ENCODE measurements around the gene TMEM94.
"Not testable (repeated sequence)": the region's sequence is repeated elsewhere in the genome, so short reads cannot be mapped to it uniquely, and the experiment has no call there.

Gene TMEM94

DNA sequence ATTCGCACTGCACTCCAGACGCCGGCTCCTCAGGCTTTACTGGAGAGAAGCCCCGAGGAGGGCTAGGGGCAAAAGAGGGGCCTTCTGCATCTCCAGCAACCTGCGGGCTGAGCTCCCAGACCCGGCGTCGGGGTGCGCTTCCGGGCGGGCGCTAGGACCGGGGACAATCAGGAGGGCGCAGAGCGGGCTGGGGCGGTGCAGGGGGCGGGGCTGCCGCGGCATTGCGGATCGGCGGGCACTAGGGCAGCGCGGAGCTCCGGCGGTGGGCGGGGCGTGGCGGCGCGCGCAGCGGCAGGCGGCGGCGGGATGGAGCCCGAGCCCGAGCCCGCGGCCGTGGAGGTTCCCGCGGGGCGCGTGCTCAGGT is 59.8 kb downstream of the TMEM94 start, which contains the start of gene TSEN54:
TSS of gene TSEN54 (plus strand) at position 274 of the 364 bp plus-strand sequence. CDS start at position 307, 33 bp downstream.
- peaks cover 25% of the 10 kb centered on the region for H3K4me1 ChIP-seq (ENCODE audit: insufficient read depth, low read length)
- H3K9me3 ChIP-seq (ENCODE audit: low read length): no peaks in the 10 kb centered on the region
- no peaks in the 10 kb centered on the region for H3K27me3 ChIP-seq (ENCODE audit: insufficient read depth, low read length)
- peaks cover 41% of the 10 kb centered on the region for H3K36me3 ChIP-seq (ENCODE audit: insufficient read depth, low read length)
- H2AFZ ChIP-seq (ENCODE audit: low read depth, low read length): peak within 1 kb of the TSS; percentile 95
- H3K4me3 ChIP-seq (ENCODE audit: low read length): peak within 1 kb of the TSS; percentile 63

GRCh38 chr17:75516619-75517296 is 60.3 kb downstream of the TMEM94 start:
- Histone ChIP-seq H3K9me3 (ENCODE audit: low read length) (no peaks in the 10 kb centered on the region), H3K4me1 (ENCODE audit: insufficient read depth, low read length) (peaks cover 25% of the 10 kb centered on the region), H2AFZ (ENCODE audit: low read depth, low read length) (peak overlapping the region; percentile 54), H3K36me3 (ENCODE audit: insufficient read depth, low read length) (peaks cover 40% of the 10 kb centered on the region), H3K27me3 (ENCODE audit: insufficient read depth, low read length) (no peaks in the 10 kb centered on the region), H3K4me3 (ENCODE audit: low read length) (peak overlapping the region; percentile 63)

GRCh38 chr17:75517297-75517865 is 60.9 kb downstream of the TMEM94 start:
- peaks cover 22% of the 10 kb centered on the region for H3K4me1 ChIP-seq (ENCODE audit: insufficient read depth, low read length)
- H3K9me3 ChIP-seq (ENCODE audit: low read length): no peaks in the 10 kb centered on the region
- peaks cover 41% of the 10 kb centered on the region for H3K36me3 ChIP-seq (ENCODE audit: insufficient read depth, low read length)
- H3K4me3 ChIP-seq (ENCODE audit: low read length): peak overlapping the region; percentile 63
- no peaks in the 10 kb centered on the region for H3K27me3 ChIP-seq (ENCODE audit: insufficient read depth, low read length)
- peak overlapping the region; percentile 54 for H2AFZ ChIP-seq (ENCODE audit: low read depth, low read length)

DNA sequence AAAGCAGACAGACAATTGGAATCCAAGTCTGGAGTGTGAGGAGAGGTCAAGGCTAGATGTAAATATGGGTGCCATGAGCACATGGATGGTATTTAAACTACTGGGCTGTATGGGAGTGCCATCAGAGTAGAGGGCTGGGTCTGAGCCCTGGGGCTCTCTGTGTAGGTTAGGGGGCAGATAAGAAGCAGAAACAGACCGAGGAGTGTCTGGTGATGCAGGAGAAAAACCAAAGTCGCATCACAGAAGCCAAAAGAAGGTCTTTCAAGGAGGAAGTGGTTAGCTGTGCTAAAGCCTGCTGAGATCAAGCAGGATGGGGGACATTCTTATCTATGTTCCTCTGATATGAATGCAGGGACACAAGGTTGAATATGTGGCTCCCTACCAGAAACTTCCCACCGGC is 61.8 kb downstream of the TMEM94 start:
- H3K36me3 ChIP-seq (ENCODE audit: insufficient read depth, low read length): peaks cover 44% of the 10 kb centered on the region
- no peak overlapping the region for H2AFZ ChIP-seq (ENCODE audit: low read depth, low read length)
- no peak overlapping the region for H3K4me3 ChIP-seq (ENCODE audit: low read length)
- no peaks in the 10 kb centered on the region for H3K27me3 ChIP-seq (ENCODE audit: insufficient read depth, low read length)
- peaks cover 22% of the 10 kb centered on the region for H3K4me1 ChIP-seq (ENCODE audit: insufficient read depth, low read length)
- no peaks in the 10 kb centered on the region for H3K9me3 ChIP-seq (ENCODE audit: low read length)

DNA sequence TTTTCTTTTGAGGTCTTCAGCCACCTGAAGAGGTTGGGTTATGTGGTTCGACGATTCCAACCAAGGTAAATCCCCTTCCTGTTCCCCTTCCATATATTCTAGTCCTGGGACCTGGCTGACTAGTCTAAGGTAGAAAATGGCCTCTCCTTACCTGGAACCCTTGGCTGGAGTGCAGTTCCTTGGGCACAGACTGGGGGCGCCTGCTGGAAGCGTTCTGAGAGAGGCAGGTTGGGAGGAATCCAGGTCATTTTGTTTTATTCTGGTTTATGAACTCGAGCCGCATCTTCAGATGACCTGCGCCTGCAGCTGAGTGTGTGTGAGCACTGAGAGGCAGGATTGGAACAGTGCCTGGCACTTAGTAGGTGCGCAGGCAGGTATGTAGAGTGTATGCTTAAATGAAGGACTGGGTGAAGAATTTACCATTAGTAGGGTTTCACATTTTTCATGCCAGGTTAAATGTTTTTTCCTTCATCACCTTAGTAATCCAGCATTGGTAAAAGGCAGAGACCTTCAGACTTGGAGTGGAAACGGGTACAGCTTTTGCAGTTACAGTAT is 62.6 kb downstream of the TMEM94 start:
- Histone ChIP-seq H3K27me3 (ENCODE audit: insufficient read depth, low read length) (no peaks in the 10 kb centered on the region), H3K36me3 (ENCODE audit: insufficient read depth, low read length) (peaks cover 46% of the 10 kb centered on the region), H3K4me1 (ENCODE audit: insufficient read depth, low read length) (peaks cover 16% of the 10 kb centered on the region), H3K9me3 (ENCODE audit: low read length) (no peaks in the 10 kb centered on the region), H3K4me3 (ENCODE audit: low read length) (no peak overlapping the region), H2AFZ (ENCODE audit: low read depth, low read length) (no peak overlapping the region)

DNA sequence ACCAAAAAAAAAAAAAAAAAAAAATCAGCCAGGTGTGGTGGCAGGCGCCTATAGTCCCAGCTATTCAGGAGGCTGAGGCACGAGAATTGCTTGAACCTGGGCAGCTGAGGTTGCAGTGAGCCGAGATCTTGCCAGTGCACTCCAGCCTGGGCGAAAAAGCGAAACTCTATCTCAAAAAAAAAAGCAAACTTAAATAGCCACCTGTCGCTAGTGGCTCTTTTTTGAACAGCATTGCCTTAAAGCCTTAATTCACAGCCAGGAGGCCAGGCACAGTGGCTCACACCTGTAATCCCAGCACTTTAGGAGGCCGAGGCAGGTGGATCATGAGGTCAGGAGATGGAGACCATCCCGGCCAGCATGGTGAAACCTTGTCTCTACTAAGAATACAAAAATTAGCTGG is 64.0 kb downstream of the TMEM94 start:
- H3K9me3 ChIP-seq (ENCODE audit: low read length); H3K27me3 ChIP-seq (ENCODE audit: insufficient read depth, low read length); H3K4me1 ChIP-seq (ENCODE audit: insufficient read depth, low read length); H3K4me3 ChIP-seq (ENCODE audit: low read length); H2AFZ ChIP-seq (ENCODE audit: low read depth, low read length): not testable (repeated sequence)
- peaks cover 47% of the 10 kb centered on the region for H3K36me3 ChIP-seq (ENCODE audit: insufficient read depth, low read length)

- peaks cover 5% of the 10 kb centered on the region for H3K27me3 ChIP-seq (ENCODE audit: insufficient read depth, low read length)
- peaks cover 14% of the 10 kb centered on the region for H3K4me1 ChIP-seq (ENCODE audit: insufficient read depth, low read length)
- H3K4me3 ChIP-seq (ENCODE audit: low read length): no peak overlapping the region
- H3K9me3 ChIP-seq (ENCODE audit: low read length): no peaks in the 10 kb centered on the region
- no peak overlapping the region for H2AFZ ChIP-seq (ENCODE audit: low read depth, low read length)
- peaks cover 47% of the 10 kb centered on the region for H3K36me3 ChIP-seq (ENCODE audit: insufficient read depth, low read length)
Observed at GRCh38 chr17:75521290-75521689, 64.9 kb downstream of the TMEM94 start.

- Histone ChIP-seq H3K4me1 (ENCODE audit: insufficient read depth, low read length) (peaks cover 12% of the 10 kb centered on the region), H3K9me3 (ENCODE audit: low read length) (no peaks in the 10 kb centered on the region), H2AFZ (ENCODE audit: low read depth, low read length) (no peak overlapping the region), H3K27me3 (ENCODE audit: insufficient read depth, low read length) (peaks cover 11% of the 10 kb centered on the region), H3K36me3 (ENCODE audit: insufficient read depth, low read length) (peaks cover 47% of the 10 kb centered on the region), H3K4me3 (ENCODE audit: low read length) (no peak overlapping the region)
Observed at GRCh38 chr17:75521951-75522727, 65.7 kb downstream of the TMEM94 start.

- Histone ChIP-seq H3K9me3 (ENCODE audit: low read length) (no peaks in the 10 kb centered on the region), H3K4me1 (ENCODE audit: insufficient read depth, low read length) (peaks cover 6% of the 10 kb centered on the region), H3K4me3 (ENCODE audit: low read length) (no peak overlapping the region), H3K27me3 (ENCODE audit: insufficient read depth, low read length) (peaks cover 12% of the 10 kb centered on the region), H2AFZ (ENCODE audit: low read depth, low read length) (no peak overlapping the region), H3K36me3 (ENCODE audit: insufficient read depth, low read length) (peaks cover 40% of the 10 kb centered on the region)
Observed at GRCh38 chr17:75523647-75524046, 67.2 kb downstream of the TMEM94 start.

DNA sequence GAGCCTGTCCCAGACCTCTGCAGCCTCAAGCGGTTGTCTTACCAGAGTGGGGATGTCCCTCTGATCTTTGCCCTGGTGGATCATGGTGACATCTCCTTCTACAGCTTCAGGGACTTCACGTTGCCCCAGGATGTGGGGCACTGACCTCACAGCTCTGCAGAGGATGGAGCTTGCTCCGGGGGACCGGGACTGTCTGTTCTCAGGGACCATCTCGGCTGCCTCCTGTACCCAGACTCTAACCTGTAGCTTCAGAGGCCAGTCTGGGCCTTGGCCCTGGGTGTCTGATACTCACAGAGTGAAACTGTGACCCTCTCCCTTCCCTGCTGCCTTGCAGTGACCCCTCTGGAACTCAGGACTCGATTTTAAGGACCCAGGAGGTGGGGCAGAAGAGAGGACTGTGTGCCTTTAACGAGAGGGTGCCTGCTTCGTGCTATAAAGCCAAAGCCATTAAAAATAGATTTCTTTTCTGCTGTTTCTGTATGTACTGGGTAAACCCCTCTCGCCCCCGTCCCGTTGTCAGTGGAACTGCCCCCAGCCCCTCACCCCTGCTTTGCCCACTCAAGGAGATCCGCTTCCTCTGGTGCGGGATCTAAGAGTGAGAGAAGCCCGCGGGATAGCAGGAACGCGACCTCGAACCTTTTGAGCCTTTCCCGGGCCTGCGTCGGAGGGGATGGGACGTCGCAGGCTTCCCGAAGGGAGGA is 68.0 kb downstream of the TMEM94 start:
- H3K4me1 ChIP-seq (ENCODE audit: insufficient read depth, low read length): peaks cover 6% of the 10 kb centered on the region
- H2AFZ ChIP-seq (ENCODE audit: low read depth, low read length): no peak overlapping the region
- H3K9me3 ChIP-seq (ENCODE audit: low read length): no peaks in the 10 kb centered on the region
- H3K27me3 ChIP-seq (ENCODE audit: insufficient read depth, low read length): peaks cover 12% of the 10 kb centered on the region
- H3K4me3 ChIP-seq (ENCODE audit: low read length): no peak overlapping the region
- H3K36me3 ChIP-seq (ENCODE audit: insufficient read depth, low read length): peaks cover 34% of the 10 kb centered on the region

DNA sequence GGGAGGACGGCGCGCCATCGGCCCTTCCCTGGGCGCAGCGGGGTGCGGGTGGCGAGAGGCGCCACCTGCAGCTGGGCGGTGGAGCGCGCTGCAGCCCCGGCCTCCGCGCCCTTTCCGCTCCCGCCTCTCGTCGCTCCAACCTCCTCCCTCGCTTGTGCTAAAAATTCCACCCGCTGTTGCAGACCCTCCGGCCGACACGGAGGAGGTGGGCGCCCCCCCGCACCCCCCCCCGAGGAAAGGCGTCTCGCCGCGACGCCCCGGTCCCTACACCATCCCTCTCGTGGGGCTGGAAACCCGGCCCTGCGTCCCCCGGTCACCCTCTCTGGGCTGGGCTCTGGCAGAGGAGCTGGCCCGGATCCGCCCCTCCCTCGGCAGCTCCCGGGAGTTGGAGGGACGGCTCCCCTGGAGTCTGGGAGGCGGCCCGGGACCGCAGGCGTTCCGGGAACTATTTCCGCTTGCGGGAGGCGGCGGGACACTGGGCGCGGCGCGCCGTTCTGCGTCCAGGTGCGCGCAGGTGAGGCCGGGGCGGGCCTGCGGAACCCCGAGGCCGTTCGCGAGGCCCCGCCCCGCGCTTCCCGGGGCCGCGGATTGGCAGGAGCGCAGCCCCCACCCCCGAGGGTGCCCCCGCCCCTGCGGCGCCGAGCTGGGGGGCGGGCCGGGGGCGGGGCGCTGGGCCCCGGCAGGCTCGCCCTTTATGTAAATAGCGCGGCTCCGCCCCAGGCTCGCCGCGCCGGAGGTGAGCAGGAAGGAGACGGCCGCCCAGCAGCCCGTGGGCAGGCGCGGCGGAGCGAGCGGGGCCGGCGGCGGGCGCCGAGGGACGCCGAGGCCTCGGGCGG is 68.8 kb downstream of the TMEM94 start, which contains the start of gene LLGL2:
TSS of gene LLGL2 (plus strand) at position 728 of the 836 bp plus-strand sequence. CDS start 17,730 bp downstream, outside the sequence.
- peaks cover 29% of the 10 kb centered on the region for H3K36me3 ChIP-seq (ENCODE audit: insufficient read depth, low read length)
- no peak within 1 kb of the TSS for H2AFZ ChIP-seq (ENCODE audit: low read depth, low read length)
- H3K4me1 ChIP-seq (ENCODE audit: insufficient read depth, low read length): peaks cover 6% of the 10 kb centered on the region
- no peaks in the 10 kb centered on the region for H3K9me3 ChIP-seq (ENCODE audit: low read length)
- H3K4me3 ChIP-seq (ENCODE audit: low read length): no peak within 1 kb of the TSS
- peaks cover 12% of the 10 kb centered on the region for H3K27me3 ChIP-seq (ENCODE audit: insufficient read depth, low read length)

All from neuron (in vitro differentiated cells).